Testis (tissue), 2 donors: ENCODE data around the gene ANGPTL2.
"Not testable (repeated sequence)": the region's sequence is repeated elsewhere in the genome, so short reads cannot be mapped to it uniquely, and the experiment has no call there.

Experiments
- CTCF ChIP-seq, 3 experiments: fragments of 450-650 bp in 2 of 3; fragments of 200-600 bp in 1 of 3; sonication (generic) in 1 of 3; IDR thresholded peaks; one replicate each; pipeline ENCODE4 v1.5.1; 2016 to 2019; ENCODE audit warnings: antibody characterized with exemption in 3 of 3, mild to moderate bottlenecking in 2 of 3, moderate library complexity in 1 of 3
- POLR2A ChIP-seq: fragments of 450-650 bp; IDR thresholded peaks from one replicate; pipeline ENCODE4 v1.6.1; 2017; ENCODE audit warnings: antibody characterized with exemption, mild to moderate bottlenecking, moderate library complexity

- TF ChIP-seq CTCF (IDR thresholded peaks at IDR 0.05); POLR2A: not testable (repeated sequence)
Observed at GRCh38 chr9:127171348-127171747, 48.9 kb upstream of the ANGPTL2 start.
